Left colon (tissue), 2 donors: Measurements from ENCODE around the gene HMGA1. TPM values are rescaled to one million over a fixed set of nuclear protein-coding genes. Genes with fewer than 3 reads are reported as not detected.
"Not testable (repeated sequence)": the region's sequence is repeated elsewhere in the genome, so short reads cannot be mapped to it uniquely, and the experiment has no call there.

Experiments used
- ATAC-seq: fragments of 200-7000 bp; cut with Tn5 transposase; one replicate; pipeline ENCODE4 v1.9.1; 2020; ENCODE audit warnings: mild to moderate bottlenecking, moderate library complexity
- DNase-seq, 2 donors: peaks; one replicate each; pipeline ENCODE4 v3.0.0-alpha.2; 2020
- intact Hi-C, 2 donors: fragments of 100-400 bp; cut with DNase I in 1 of 2; cut with micrococcal nuclease in 1 of 2; formaldehyde crosslinking; loops; one replicate each; pipeline versions ENCODE4 v1.11.2 to v1.14.0; 2022; cut with DNase I, micrococcal nuclease
- total RNA-seq, 2 donors: library from RNA; stranded (reverse); fragmentation: NEBNext Ultra II Directional; extraction: Animal tissue kit (Norgen Biotek cat#: 25700); gene quantifications; one replicate each; pipeline ENCODE4 v1.2.1, GENCODE V29; 2021
- donor health status: DM: no; HTN: no; CAD: no.
- donor health status: DM: yes; HTN: yes; CAD: no.

The HMGA1 gene
- total RNA-seq, 2 donors from 2014 or later = 116 to 152 TPM

DNA sequence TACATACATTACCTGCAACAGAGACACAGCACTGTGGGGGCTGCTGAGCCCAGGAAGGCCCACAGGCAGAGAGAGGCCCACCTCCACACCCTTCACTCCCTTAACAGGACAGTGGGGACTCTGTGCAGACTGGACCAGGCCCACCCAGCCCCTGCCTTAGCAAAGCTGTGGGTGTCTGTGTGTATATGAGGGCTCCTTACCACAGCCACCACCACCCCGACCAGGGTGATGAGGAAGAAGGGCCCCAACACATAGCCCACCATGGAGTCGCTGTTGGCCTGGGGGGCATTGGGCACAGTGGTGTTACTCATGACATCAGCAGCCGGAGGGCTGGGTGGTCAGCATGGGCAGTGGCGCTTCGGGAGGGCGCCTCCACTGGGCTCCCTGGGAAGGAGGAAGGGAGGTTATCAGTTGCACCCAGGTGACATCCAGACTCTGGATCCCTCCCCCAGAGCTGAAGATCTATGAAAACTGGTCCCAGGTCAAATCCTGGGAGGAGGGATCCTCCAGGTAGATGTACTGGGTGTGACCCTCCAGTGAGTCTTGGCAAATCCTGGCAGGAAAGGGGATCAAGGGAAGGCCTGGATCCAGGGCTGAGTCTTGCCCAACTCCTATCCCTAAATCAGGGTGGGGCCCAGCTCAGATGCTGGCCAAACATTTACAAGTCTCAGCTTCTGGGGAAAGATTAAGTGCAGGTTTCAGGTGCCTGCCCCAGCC is 11.0 kb downstream of the HMGA1 start:
- intact Hi-C loops = loop anchor here (5.0 to 10.0 kb wide), 2 partner anchors 167 to 170 kb away; no protein-coding TSS in a partner anchor
- no peak for DNase-seq

DNA sequence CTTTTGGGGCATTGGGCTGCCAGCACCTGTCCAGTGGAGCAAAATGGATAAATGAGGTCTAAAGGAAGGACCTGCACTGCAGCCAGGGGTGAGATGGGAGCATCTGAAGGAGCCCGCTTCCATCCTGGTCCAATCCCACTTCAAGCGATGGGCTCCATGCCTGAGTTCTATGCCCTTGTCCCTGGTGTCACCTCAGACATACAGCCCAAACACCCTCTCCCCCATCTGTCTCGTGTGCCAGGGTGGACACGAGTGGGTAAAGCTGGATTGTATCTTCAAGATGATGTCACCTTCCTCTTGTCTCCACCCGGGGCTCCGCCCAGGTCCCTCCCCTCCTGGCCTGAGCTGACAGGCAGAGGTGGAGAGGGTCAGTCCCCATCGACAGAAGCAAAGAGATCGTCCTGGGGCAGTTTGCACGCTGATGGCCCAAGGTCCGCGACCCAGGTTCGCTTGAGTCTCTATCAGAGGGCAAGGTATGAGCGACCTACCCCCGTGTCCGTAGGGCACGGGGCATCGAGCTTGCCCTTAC is 11.6 kb downstream of the HMGA1 start:
- peak; percentile 77 to 81 for DNase-seq
- intact Hi-C loops = loop anchor here (5.0 to 10.0 kb wide), 2 partner anchors 167 to 169 kb away; no protein-coding TSS in a partner anchor
- peak; percentile 55 for ATAC-seq

More for the DNA sequence above, 11.0 kb downstream of the HMGA1 start:
- ATAC-seq = no peak

DNA sequence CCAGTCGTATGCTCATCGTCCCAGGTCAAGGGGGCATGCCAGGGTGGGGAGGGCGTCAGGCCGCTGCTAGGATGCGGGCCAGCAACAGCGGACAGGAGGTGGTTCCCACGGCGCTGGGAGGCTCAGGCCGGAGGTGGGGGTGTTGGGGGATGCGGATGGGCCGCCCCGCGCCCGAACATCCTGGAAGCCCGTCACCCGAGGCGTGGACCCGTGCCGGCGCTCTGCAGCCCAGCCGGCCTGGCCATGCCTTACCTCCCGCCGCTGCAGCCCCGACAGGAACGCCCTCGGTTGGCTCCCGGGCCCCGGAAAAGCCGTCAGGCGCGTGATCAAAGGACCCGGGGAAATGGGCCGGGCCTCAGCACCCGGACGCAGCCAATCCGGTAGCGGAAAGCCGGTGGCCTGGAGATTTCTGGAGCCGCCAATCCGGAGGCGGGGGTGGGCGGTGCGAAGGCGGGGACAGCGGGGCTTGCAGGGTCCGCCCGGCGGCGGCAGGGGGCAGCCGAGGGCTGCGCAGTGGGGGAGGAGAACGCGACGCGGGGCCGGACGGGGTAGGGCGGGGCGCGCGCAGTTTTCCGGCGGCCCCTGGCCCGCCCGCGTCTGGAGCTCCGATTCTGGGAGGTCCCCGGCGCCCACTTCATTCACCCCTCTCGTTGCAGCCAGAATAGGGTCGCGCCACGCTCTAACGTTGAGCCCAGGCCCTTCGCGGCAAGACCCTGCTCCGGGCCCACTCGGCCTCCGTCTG is 12.2 kb downstream of the HMGA1 start, which contains the start of gene SMIM29:
TSS of gene SMIM29 (minus strand) at position 280 of the 742 bp plus-strand sequence. CDS start 1,215 bp downstream, outside the sequence.
- DNase-seq = peak; percentile 96 to 97
- intact Hi-C loops = loop anchor here (5.0 to 10.0 kb wide), 2 partner anchors 166 to 168 kb away; no protein-coding TSS in a partner anchor

DNA sequence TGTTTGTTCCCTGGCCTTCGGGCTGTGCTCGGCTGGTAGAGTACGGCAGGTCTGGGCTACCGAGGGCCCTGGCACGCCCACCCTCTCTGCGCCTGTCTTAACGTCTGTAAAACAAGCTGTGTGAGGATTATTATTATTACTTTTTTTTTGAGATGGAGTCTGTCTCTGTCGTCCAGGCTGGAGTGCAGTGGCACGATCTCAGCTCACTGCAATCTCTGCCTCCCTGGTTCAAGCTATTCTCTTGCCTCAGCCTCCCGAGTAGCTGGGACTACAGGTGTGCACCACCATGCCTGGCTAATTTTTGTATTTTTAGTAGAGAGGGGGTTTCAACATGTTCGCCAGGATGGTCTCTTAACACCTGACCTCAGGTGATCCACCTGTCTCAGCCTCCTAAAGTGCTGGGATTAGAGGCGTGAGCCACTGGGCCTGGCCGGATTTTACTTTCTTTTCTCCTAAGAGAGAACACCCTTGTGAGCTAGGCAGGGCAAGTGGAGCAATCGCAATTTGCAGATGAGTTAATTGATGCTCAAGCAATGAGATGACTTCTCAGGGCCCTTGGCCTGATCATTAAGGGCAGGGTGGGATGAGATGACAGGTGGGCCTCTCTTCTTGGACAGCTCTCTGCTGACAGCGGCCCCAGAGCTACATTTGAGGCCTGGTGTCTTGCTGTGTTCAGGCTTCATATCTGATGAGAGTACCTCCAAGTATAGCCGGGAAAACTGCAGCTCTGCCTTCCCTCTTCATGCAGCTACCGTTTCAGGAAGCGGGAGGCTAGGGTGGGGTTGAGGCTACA is 13.0 kb downstream of the HMGA1 start:
- intact Hi-C loops = loop anchor here (5.0 to 10.0 kb wide), 2 partner anchors 165 to 168 kb away; no protein-coding TSS in a partner anchor
- no peak for DNase-seq
- peak; percentile 39 for ATAC-seq

More for the DNA sequence above, 12.2 kb downstream of the HMGA1 start, which contains the start of gene SMIM29:
- ATAC-seq = peak; percentile 94

DNA sequence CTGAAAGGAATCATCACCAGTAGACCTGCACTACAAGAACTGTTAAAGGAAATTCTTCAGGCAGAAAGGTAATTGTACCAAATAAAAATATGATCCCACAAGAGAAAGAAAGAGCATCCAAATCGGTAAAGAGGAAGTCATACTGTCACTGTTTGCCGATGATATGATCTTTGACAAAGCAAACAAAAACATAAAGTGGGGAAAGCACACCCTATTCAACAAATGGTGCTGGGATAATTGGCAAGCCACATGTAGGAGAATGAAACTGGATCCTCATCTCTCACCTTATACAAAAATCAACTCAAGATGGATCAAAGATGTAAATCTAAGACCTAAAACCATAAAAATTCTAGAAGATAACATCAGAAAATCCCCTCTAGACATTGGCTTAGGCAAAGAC is 15.7 kb downstream of the HMGA1 start:
- intact Hi-C loops, ATAC-seq: not testable (repeated sequence)

DNA sequence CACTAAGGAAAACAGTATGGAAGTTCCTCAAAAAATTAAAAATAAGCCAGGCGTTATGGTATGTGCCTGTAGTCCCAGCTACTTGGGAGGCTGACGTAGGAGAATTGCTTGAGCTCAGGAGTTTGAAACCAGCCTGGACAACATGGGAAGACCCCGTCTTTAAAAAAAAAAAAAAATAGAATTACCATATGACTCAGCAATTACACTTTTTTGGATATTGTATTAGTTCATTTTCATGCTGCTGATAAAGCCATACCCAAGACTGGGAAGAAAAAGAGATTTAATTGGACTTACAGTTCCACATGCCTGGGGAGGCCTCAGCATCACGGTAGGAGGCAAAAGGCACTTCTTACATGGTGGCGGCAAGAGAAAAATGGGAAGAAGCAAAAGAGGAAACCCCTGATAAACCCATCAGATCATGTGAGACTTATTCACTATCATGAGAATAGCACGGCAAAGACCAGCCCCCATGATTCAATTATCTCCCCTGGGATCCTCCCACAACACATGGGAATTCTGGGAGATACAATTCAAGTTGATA is 22.9 kb downstream of the HMGA1 start:
- DNase-seq = no peak
- intact Hi-C loops = no loop called here
- no peak for ATAC-seq

More for the DNA sequence above, 15.7 kb downstream of the HMGA1 start:
- not testable (repeated sequence) for DNase-seq

DNA sequence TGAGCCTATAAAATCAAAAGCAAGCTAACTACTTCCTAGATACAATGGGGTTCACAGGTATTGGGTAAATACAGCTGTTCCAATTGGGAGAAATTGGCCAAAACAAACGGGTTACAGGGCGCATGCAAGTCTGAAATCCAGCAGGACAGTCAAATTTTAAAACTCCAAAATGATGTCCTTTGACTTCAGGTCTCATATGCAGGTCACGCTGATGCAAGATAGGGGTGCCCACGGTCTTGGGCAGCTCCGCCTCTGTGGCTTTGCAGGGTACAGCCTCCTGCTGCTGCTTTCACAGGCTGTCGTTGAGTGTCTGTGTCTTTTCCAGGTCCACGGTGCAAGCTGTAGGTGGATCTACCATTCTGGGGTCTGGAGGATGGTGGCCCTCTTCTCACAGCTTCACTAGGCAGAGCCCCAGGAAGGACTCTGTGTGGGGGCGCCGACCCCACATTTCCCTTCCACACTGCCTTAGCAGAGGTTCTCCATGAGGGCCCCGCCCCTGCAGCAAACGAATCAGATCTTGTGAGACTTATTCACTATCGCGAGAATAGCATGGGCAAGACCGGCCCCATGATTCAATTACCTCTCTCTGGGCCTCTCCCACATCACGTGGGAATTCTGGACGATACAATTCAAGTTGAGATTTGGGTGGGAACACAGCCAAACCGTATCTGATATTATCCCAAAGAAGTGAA is 24.0 kb downstream of the HMGA1 start:
- DNase-seq (no peak), ATAC-seq (no peak)
- intact Hi-C loops = no loop called here

DNA sequence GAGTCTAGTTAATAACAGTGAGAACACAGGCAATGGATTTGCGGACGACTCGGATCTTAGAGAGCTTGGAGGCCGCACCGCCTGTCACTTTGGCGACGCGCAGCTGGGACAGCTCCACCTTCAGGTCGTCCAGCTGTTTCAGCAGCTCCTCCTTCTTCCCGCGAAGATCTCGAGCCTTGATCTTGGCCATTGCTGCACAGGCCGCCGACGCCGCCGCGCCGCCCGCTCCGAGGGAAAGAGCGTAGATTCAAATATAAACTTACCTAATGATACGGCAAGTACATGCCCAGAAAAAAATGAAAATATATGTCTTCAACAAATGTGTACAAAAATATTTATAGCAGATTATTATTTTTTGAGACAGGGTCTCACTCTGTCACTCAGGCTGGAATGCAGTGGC is 26.8 kb downstream of the HMGA1 start:
- DNase-seq, intact Hi-C loops, ATAC-seq: not testable (repeated sequence)

DNA sequence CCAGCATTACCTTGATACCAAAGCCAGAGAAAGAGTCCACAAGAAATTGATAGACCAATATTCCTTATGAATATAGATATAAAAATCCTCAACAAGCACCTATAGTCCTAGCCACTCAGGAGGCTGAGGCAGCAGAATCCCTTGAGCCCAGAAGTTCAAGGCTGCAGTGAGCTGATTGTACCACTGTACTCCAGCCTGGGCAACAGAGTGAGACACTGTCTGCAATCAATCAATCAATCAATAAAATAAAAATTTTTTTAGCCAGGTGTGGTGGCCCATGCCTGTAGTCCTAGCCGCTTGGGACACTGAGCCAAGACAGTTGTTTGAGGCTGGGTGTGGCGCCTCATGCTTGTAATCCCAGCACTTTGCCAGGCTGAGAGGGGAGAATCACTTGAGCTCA is 31.1 kb downstream of the HMGA1 start:
- DNase-seq (no peak), ATAC-seq (no peak)

DNA sequence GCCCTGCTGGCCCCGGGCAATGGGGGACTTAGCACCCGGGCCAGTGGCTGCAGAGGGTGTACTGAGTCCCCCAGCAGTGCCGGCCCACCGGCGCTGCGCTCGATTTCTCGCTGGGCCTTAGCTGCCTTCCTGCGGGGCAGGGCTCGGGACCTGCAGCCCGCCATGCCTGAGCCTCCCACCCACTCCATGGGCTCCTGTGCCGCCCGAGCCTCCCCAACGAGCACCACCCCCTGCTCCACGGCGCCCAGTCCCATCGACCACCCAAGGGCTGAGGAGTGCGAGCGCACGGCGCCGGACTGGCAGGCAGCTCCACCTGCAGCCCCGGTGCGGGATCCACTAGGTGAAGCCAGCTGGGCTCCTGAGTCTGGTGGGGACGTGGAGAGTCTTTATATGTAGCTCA is 32.5 kb downstream of the HMGA1 start:
- intact Hi-C loops, DNase-seq, ATAC-seq: not testable (repeated sequence)

More for the DNA sequence above, 31.1 kb downstream of the HMGA1 start:
- intact Hi-C loops = no loop called here

DNA sequence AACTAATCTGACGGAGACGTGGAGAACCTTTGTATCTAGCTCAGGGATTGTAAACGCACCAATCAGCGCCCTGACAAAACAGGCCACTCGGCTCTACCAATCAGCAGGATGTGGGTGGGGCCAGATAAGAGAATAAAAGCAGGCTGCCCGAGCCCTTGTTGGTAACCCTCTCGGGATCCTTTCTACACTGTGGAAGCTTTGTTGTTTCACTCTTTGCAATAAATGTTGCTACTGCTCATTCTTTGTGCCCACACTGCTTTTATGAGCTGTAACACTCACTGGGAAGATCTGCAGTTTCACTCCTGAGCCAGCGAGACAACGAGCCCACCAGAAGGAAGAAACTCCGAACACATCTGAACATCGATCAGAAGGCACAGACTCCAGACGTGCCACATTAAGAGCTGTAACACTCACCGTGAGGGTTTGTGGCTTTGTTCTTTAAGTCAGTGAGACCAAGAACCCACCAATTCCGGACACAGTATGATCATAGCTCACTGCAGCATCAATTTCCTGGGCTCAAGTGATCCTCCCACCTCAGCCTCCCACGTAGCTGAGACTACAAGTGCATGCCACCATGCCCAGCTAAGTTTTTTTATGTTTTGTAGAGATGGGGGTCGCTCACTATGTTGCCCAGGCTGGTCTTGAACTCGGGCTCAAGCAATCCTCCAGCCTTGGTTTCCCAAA is 33.1 kb downstream of the HMGA1 start:
- ATAC-seq, intact Hi-C loops, DNase-seq: not testable (repeated sequence)

DNA sequence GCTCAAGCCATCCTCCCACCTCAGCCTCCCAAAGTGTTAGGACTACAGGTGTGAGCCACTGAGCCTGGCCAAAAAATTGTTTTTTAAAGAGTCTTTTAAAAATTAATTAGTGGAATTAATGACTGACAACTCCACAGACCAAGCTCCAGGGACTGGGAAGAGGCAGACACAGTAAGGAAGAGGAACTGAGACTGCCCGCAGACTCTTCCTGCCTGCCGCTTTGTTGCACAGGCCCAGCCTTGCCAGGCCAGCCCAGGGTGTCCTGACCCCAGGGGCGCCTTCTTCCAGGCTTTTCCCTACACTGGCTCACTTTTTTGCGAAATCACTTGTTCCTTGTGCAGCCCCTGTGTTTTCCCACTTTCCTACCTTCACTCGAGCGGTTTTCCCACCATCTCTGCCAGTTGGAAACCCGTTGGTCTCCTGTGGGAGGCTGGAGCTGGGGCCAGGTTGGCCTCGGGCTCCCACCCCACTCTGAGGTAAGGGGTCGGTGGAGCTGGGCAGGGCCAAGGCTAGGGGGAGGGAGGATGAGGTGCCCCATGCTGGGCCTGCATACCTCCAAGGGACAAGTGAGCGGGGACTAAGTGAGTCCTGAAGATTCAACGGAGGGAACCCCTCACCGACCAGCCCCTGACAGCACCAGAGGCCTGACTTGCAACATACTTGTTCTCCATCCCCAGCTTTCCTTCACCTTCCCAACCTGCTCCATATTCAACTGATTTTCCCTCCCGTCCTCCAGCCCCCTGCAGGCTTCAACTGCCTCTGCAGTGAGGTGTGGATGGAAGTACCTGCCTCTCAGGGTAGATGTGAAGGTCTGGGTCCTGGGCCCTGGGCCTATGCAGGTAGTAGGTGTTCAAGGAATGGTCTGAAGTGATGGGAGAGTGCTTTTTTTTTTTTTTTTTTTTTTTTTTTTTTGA is 35.6 kb downstream of the HMGA1 start:
- ATAC-seq (no peak), DNase-seq (no peak)
- intact Hi-C loops = no loop called here

DNA sequence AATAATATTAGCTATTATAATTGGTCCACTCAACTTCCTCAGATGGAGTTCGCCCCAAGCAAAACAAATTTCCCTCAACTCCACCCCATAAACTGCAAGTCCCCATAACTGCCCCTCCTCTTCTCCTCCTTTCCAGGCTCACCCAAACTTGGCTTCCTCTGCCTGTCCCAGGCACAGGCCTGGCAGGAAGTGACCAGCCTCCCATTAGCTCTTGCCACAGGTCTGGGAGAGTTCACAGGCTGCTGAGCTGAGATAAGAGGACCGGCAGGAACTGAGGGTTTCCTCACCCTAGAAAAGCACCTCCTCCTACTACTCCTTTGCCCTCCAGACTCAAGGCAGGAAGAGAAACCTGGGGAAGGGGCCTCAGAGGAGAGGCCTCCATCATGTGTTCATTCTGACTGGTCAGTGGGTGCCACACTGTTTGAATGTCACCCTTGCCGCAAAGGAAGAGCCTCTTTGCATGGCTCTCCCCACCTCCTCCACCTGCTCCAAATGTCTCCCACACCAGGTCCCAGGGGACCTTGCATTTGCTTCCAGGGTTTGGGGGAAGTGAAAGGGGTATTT is 36.7 kb downstream of the HMGA1 start:
- intact Hi-C loops = no loop called here

DNA sequence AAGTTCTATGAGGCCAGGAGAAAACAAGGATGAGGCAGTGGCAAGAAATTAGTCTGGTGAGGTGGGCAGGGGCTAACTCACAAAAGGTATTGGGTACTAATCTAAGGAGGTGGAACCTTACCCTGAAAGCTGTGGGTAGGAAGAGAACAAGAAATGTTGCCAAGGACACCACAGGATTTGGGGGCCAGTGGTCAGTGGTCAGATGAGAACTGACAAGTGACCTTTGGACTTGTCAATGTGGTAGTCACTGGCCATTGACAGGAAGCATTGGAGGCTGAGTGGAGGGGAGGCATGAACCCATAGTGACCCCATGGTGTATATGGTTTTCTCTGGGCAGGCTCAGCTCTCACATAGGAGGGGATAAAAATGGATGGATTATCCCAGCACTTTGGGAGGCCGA is 37.5 kb downstream of the HMGA1 start:
- ATAC-seq = no peak
- no peak for DNase-seq
- intact Hi-C loops = no loop called here

More for the DNA sequence above, 36.7 kb downstream of the HMGA1 start:
- no peak for DNase-seq
- ATAC-seq = no peak

DNA sequence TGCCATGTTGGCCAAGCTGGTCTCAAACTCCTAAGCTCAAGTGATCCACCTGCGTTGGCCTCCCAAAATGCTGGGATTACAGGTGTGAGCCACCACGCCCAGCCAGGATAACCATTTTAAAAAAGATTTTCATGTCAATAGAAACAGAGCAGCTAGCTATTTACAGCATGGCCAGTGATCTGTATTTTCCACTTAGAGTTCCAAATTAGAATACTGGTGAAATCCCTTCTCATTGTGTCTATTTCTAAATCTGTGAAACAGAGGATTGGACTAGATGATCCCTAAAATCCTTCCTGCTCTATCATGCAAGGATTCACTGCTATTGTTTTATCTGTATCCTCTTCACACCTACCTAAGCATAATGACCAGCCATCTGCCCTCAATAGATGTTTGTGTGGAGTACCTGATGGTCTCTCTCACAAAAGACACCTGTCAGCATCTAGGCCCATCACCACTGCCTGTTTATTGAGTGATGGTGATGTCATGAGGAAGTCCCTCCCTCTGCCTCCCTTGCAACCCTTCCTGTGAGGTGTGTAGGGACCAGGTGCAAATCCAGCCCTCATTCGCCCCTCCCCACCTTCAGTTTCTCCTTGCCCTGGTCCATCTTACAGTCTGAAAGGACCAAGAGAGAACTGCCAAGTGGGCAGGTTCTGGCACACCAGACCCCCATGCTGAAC is 38.6 kb downstream of the HMGA1 start:
- ATAC-seq = no peak
- intact Hi-C loops = no loop called here
- DNase-seq = no peak
